ENCODE results near the gene SRGAP3.

Gene SRGAP3

GRCh38 chr3:8954938-8955763, 294.3 kb downstream of the SRGAP3 start:
- Histone ChIP-seq H3K36me3 (ENCODE audit: control insufficient read depth in 4 of 4, insufficient read depth in 4 of 4, low read length in 3 of 4) (peaks cover 4 to 22% (median 6%) of the 10 kb centered on the region in 4 experiments), H3K27ac (ENCODE audit: insufficient read depth in 1 of 2, low read depth in 1 of 2, low read length in 2 of 2, poor library complexity in 1 of 2, severe bottlenecking in 2 of 2) (peak overlapping the region in 1 of 2 experiments; percentile 29), H3K9me3 (ENCODE audit: control extremely low read depth in 1 of 5, control insufficient read depth in 4 of 5, insufficient read depth in 2 of 5, low read depth in 1 of 5, low read length in 4 of 5) (no peaks in the 10 kb centered on the region), H3K27me3 (replicated peaks in 2 of 5; ENCODE audit: control insufficient read depth in 4 of 5, insufficient read depth in 5 of 5, low read length in 4 of 5) (no peaks in the 10 kb centered on the region), H3K4me3 (ENCODE audit: control insufficient read depth in 1 of 7, extremely low read depth in 1 of 7, insufficient read depth in 4 of 7, low read depth in 2 of 7, low read length in 6 of 7) (no peak overlapping the region), H3K4me1 (ENCODE audit: control extremely low read depth in 1 of 4, control insufficient read depth in 4 of 4, insufficient read depth in 4 of 4, low read length in 3 of 4) (peaks cover 2 to 23% (median 7%) of the 10 kb centered on the region in 4 experiments)
- POLR2A ChIA-PET: no interaction called here
- CTCF ChIA-PET: no interaction called here
- 86% methylated on average over 2 of the region's 4 CpGs for WGBS (ENCODE audit: insufficient coverage)
- DNase-seq: peak in 1 of 3 donors; percentile 17

DNA sequence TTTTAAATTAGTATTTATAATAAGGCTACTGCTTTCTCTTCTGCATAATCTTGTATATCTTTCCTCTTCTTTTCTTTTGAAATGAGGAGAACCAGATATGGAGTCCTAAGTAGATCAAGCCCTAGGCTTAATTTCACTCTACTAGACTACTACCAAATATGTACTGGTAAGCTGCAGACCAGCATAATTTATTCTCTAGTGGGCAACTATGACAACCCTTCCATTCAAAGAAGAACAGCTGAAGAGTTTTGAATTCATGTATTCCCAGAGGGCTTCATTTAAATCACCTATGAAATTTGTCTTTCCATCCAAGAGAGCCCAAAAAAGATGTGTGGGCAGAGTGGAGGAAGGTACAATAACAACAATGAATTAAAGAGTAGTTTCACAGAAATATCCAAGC, 296.1 kb downstream of the SRGAP3 start:
- Histone ChIP-seq H3K27ac (ENCODE audit: insufficient read depth in 1 of 2, low read depth in 1 of 2, low read length in 2 of 2, poor library complexity in 1 of 2, severe bottlenecking in 2 of 2) (no peak overlapping the region), H3K27me3 (replicated peaks in 2 of 5; ENCODE audit: control insufficient read depth in 4 of 5, insufficient read depth in 5 of 5, low read length in 4 of 5) (no peaks in the 10 kb centered on the region), H3K36me3 (ENCODE audit: control insufficient read depth in 4 of 4, insufficient read depth in 4 of 4, low read length in 3 of 4) (peaks cover 4 to 17% (median 6%) of the 10 kb centered on the region in 4 experiments), H3K4me1 (ENCODE audit: control extremely low read depth in 1 of 4, control insufficient read depth in 4 of 4, insufficient read depth in 4 of 4, low read length in 3 of 4) (peaks cover 0 to 10% (median 0%) of the 10 kb centered on the region in 4 experiments), H3K9me3 (ENCODE audit: control extremely low read depth in 1 of 5, control insufficient read depth in 4 of 5, insufficient read depth in 2 of 5, low read depth in 1 of 5, low read length in 4 of 5) (no peaks in the 10 kb centered on the region), H3K4me3 (ENCODE audit: control insufficient read depth in 1 of 7, extremely low read depth in 1 of 7, insufficient read depth in 4 of 7, low read depth in 2 of 7, low read length in 6 of 7) (no peak overlapping the region)
- no peak for DNase-seq
- ChIA-PET POLR2A (no interaction called here), CTCF (no interaction called here)

- DNase-seq: no peak
- CTCF ChIA-PET: interaction anchor here (0.8 to 1.5 kb wide), 2 partner anchors 9 to 14 kb away, joined by 3 read pairs; no protein-coding TSS in a partner anchor
- peaks cover 0 to 10% (median 0%) of the 10 kb centered on the region in 4 experiments for H3K4me1 ChIP-seq (ENCODE audit: control extremely low read depth in 1 of 4, control insufficient read depth in 4 of 4, insufficient read depth in 4 of 4, low read length in 3 of 4)
- no peak overlapping the region for H3K4me3 ChIP-seq (ENCODE audit: control insufficient read depth in 1 of 7, extremely low read depth in 1 of 7, insufficient read depth in 4 of 7, low read depth in 2 of 7, low read length in 6 of 7)
- POLR2A ChIA-PET: interaction anchor here (1.1 kb wide), 1 partner anchor 15 kb away, joined by 4 read pairs; no protein-coding TSS in a partner anchor
- H3K9me3 ChIP-seq (ENCODE audit: control extremely low read depth in 1 of 5, control insufficient read depth in 4 of 5, insufficient read depth in 2 of 5, low read depth in 1 of 5, low read length in 4 of 5): no peaks in the 10 kb centered on the region
- no peaks in the 10 kb centered on the region for H3K27me3 ChIP-seq (replicated peaks in 2 of 5; ENCODE audit: control insufficient read depth in 4 of 5, insufficient read depth in 5 of 5, low read length in 4 of 5)
- H3K27ac ChIP-seq (ENCODE audit: insufficient read depth in 1 of 2, low read depth in 1 of 2, low read length in 2 of 2, poor library complexity in 1 of 2, severe bottlenecking in 2 of 2): no peak overlapping the region
- H3K36me3 ChIP-seq (ENCODE audit: control insufficient read depth in 4 of 4, insufficient read depth in 4 of 4, low read length in 3 of 4): peaks cover 2 to 15% (median 7%) of the 10 kb centered on the region in 4 experiments
These were observed 297.3 kb downstream of the SRGAP3 start for GRCh38 chr3:8952130-8952529.

GRCh38 chr3:8945890-8946600, 303.4 kb downstream of the SRGAP3 start:
- POLR2A ChIA-PET: no interaction called here
- WGBS (ENCODE audit: insufficient coverage): 88% methylated on average over 1 of the region's 3 CpGs
- H3K4me3 ChIP-seq (ENCODE audit: control insufficient read depth in 1 of 7, extremely low read depth in 1 of 7, insufficient read depth in 4 of 7, low read depth in 2 of 7, low read length in 6 of 7): no peak overlapping the region

GRCh38 chr3:8942746-8943488, 306.5 kb downstream of the SRGAP3 start:
- 100% methylated on average over 2 of the region's 4 CpGs for WGBS (ENCODE audit: insufficient coverage)
- H3K36me3 ChIP-seq (ENCODE audit: control insufficient read depth in 4 of 4, insufficient read depth in 4 of 4, low read length in 3 of 4): peaks cover 15 to 67% (median 48%) of the 10 kb centered on the region in 4 experiments
- no peak for DNase-seq
- no peaks in the 10 kb centered on the region for H3K4me1 ChIP-seq (ENCODE audit: control extremely low read depth in 1 of 4, control insufficient read depth in 4 of 4, insufficient read depth in 4 of 4, low read length in 3 of 4)
- no peaks in the 10 kb centered on the region for H3K27me3 ChIP-seq (replicated peaks in 2 of 5; ENCODE audit: control insufficient read depth in 4 of 5, insufficient read depth in 5 of 5, low read length in 4 of 5)
- ChIA-PET CTCF (interaction anchor here (0.7 kb wide), 1 partner anchor 9 kb away, joined by 3 read pairs; no protein-coding TSS in a partner anchor), POLR2A (no interaction called here)
- H3K9me3 ChIP-seq (ENCODE audit: control extremely low read depth in 1 of 5, control insufficient read depth in 4 of 5, insufficient read depth in 2 of 5, low read depth in 1 of 5, low read length in 4 of 5): peaks cover 0 to 21% (median 7%) of the 10 kb centered on the region in 5 experiments
- H3K27ac ChIP-seq (ENCODE audit: insufficient read depth in 1 of 2, low read depth in 1 of 2, low read length in 2 of 2, poor library complexity in 1 of 2, severe bottlenecking in 2 of 2): no peak overlapping the region
- no peak overlapping the region for H3K4me3 ChIP-seq (ENCODE audit: control insufficient read depth in 1 of 7, extremely low read depth in 1 of 7, insufficient read depth in 4 of 7, low read depth in 2 of 7, low read length in 6 of 7)

More at GRCh38 chr3:8945890-8946600, 303.4 kb downstream of the SRGAP3 start:
- H3K4me1 ChIP-seq (ENCODE audit: control extremely low read depth in 1 of 4, control insufficient read depth in 4 of 4, insufficient read depth in 4 of 4, low read length in 3 of 4): no peaks in the 10 kb centered on the region
- H3K27ac ChIP-seq (ENCODE audit: insufficient read depth in 1 of 2, low read depth in 1 of 2, low read length in 2 of 2, poor library complexity in 1 of 2, severe bottlenecking in 2 of 2): no peak overlapping the region
- peaks cover 14 to 50% (median 32%) of the 10 kb centered on the region in 4 experiments for H3K36me3 ChIP-seq (ENCODE audit: control insufficient read depth in 4 of 4, insufficient read depth in 4 of 4, low read length in 3 of 4)
- DNase-seq: no peak
- no peaks in the 10 kb centered on the region for H3K27me3 ChIP-seq (replicated peaks in 2 of 5; ENCODE audit: control insufficient read depth in 4 of 5, insufficient read depth in 5 of 5, low read length in 4 of 5)
- CTCF ChIA-PET: interaction anchor here (1.3 kb wide), 1 partner anchor 9 kb away, joined by 6 read pairs; no protein-coding TSS in a partner anchor
- H3K9me3 ChIP-seq (ENCODE audit: control extremely low read depth in 1 of 5, control insufficient read depth in 4 of 5, insufficient read depth in 2 of 5, low read depth in 1 of 5, low read length in 4 of 5): peaks cover 0 to 21% (median 7%) of the 10 kb centered on the region in 5 experiments

DNA sequence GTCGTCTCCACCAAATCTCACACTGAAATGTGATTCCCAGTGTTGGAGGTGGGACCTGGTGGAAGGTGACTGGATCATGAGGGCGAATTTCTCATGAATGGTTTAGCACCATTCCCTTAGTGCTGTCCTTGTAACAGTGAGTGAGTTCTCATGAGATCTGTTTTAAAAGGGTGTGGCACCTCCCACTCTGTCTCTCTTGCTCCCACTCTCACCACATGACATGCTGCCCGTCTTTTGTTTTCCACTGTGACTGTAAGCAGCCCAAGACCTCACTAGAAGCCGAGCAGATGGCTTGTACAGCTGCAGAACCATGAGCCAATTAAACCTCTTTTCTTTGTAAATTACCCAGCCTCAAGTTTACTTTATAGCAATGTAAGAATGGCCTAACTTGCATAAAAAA, 307.3 kb downstream of the SRGAP3 start:
- 94% methylated on average over 2 of the region's 4 CpGs for WGBS (ENCODE audit: insufficient coverage)
- no peaks in the 10 kb centered on the region for H3K27me3 ChIP-seq (replicated peaks in 2 of 5; ENCODE audit: control insufficient read depth in 4 of 5, insufficient read depth in 5 of 5, low read length in 4 of 5)
- no peaks in the 10 kb centered on the region for H3K4me1 ChIP-seq (ENCODE audit: control extremely low read depth in 1 of 4, control insufficient read depth in 4 of 4, insufficient read depth in 4 of 4, low read length in 3 of 4)
- ChIA-PET CTCF (no interaction called here), POLR2A (no interaction called here)
- no peak for DNase-seq
- no peak overlapping the region for H3K4me3 ChIP-seq (ENCODE audit: control insufficient read depth in 1 of 7, extremely low read depth in 1 of 7, insufficient read depth in 4 of 7, low read depth in 2 of 7, low read length in 6 of 7)
- peaks cover 12 to 64% (median 47%) of the 10 kb centered on the region in 4 experiments for H3K36me3 ChIP-seq (ENCODE audit: control insufficient read depth in 4 of 4, insufficient read depth in 4 of 4, low read length in 3 of 4)
- H3K27ac ChIP-seq (ENCODE audit: insufficient read depth in 1 of 2, low read depth in 1 of 2, low read length in 2 of 2, poor library complexity in 1 of 2, severe bottlenecking in 2 of 2): no peak overlapping the region
- peaks cover 0 to 21% (median 7%) of the 10 kb centered on the region in 5 experiments for H3K9me3 ChIP-seq (ENCODE audit: control extremely low read depth in 1 of 5, control insufficient read depth in 4 of 5, insufficient read depth in 2 of 5, low read depth in 1 of 5, low read length in 4 of 5)

Measured in common myeloid progenitor, CD34-positive (primary cell).